Measurements from ENCODE around the gene PIK3R4. TPM values are rescaled to one million over a fixed set of nuclear protein-coding genes. Genes with fewer than 3 reads are reported as not detected.

Gene PIK3R4
- total and polyA plus RNA-seq, 2 experiments from 2014 or later, result 19.4 to 23.2 TPM

DNA sequence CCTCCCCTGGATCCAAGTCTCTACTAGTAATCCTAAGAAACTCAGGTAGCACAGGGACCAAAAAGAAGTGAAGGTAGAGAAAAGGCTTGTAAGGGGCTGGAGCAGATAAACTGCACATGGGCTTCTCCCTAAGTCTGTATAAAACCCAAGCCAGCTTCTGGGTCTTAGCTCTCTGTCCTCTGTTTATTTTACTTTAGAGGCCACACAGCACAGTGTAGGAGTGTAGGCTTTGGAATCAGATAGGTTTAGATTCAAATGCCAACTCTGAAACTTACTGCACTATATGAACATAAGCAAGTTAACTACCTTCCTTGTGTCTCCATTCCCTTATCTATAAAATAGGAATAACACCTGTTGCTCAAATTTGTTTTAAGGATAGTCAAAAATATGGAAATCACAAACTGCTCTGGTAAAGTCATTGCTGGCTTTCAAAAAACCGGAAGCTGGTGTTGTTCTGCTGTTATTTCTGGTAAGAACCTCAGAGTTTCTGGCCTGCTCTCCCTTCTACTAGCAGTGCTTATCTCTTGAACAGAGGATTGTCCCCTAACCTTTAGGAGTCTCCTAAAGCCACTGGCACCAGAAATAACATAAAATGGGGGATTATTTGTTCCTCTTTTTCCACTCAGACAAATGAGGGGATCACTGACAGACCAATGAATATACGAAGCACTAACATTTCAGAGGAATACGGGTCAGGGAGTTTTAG lies 33.8 kb downstream of the PIK3R4 start:
- H3K27ac ChIP-seq, result no peak overlapping the region
- H3K36me3 ChIP-seq, result peaks cover 20% of the 10 kb centered on the region
- no peak for DNase-seq (ENCODE audit: low read depth in 1 of 2, low spot score in 1 of 2)
- H3K4me1 ChIP-seq (ENCODE audit: low read depth), result no peaks in the 10 kb centered on the region
- H3K27me3 ChIP-seq, result no peaks in the 10 kb centered on the region
- no peak overlapping the region for H3K4me3 ChIP-seq
- TF ChIP-seq CTCF (IDR thresholded peaks at IDR 0.05; ENCODE audit: low read depth, low read length), result no peak
- H3K9me3 ChIP-seq (ENCODE audit: low read depth), result no peaks in the 10 kb centered on the region

DNA sequence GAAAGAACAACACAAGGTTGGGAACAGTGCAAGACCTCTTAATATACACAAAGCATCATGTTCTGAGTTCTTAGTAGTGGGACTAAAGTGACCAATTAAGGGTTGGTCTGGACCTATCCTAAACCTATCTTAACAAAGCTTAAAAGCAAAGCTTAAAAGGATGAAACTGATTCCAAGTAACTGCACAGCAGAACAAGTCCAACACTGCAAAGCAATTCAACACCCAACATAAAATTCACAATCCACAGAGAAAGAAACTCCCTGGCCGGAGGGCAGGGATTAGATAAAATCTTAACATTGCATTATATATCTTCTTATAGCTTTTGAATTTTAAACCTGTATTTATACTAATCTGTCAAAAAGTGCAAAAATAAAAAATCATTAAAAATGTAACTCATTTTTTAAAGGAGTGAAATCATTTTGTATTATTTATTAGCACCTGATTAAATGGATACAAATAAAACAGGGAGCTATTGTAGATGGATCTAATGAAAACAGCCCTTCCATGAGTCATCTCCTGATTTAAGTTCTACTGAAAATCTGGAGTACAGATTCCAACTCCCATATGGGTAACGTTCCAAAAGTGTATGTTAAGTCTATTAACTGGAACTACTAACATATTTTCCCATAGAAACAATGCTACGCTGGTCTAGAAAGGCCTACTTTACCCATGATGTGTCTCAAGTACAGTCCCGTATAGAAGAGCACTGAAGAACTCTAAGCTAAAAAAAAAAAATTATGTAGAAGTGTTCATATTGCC lies 34.9 kb downstream of the PIK3R4 start:
- no peaks in the 10 kb centered on the region for H3K27me3 ChIP-seq
- H3K9me3 ChIP-seq (ENCODE audit: low read depth), result no peaks in the 10 kb centered on the region
- H3K27ac ChIP-seq, result peak overlapping the region; percentile 30
- H3K4me1 ChIP-seq (ENCODE audit: low read depth), result no peaks in the 10 kb centered on the region
- no peak for TF ChIP-seq CTCF (IDR thresholded peaks at IDR 0.05; ENCODE audit: low read depth, low read length)
- no peak overlapping the region for H3K4me3 ChIP-seq
- H3K36me3 ChIP-seq, result peaks cover 19% of the 10 kb centered on the region
- DNase-seq (ENCODE audit: low read depth in 1 of 2, low spot score in 1 of 2), result peak in 1 of 2 donors; percentile 13

- no peaks in the 10 kb centered on the region for H3K27me3 ChIP-seq
- no peaks in the 10 kb centered on the region for H3K9me3 ChIP-seq (ENCODE audit: low read depth)
- peak in 1 of 2 donors; percentile 41 for DNase-seq (ENCODE audit: low read depth in 1 of 2, low spot score in 1 of 2)
- no peaks in the 10 kb centered on the region for H3K4me1 ChIP-seq (ENCODE audit: low read depth)
- no peak for TF ChIP-seq CTCF (IDR thresholded peaks at IDR 0.05; ENCODE audit: low read depth, low read length)
- H3K27ac ChIP-seq, result no peak overlapping the region
- peaks cover 12% of the 10 kb centered on the region for H3K36me3 ChIP-seq
- no peak overlapping the region for H3K4me3 ChIP-seq
Observed at GRCh38 chr3:130709671-130710070, 37.0 kb downstream of the PIK3R4 start.

GRCh38 chr3:130707902-130708601 lies 38.6 kb downstream of the PIK3R4 start:
- peaks cover 16% of the 10 kb centered on the region for H3K36me3 ChIP-seq
- no peak overlapping the region for H3K4me3 ChIP-seq
- peaks cover 4% of the 10 kb centered on the region for H3K4me1 ChIP-seq (ENCODE audit: low read depth)
- H3K27ac ChIP-seq, result no peak overlapping the region
- no peaks in the 10 kb centered on the region for H3K9me3 ChIP-seq (ENCODE audit: low read depth)
- no peak for DNase-seq (ENCODE audit: low read depth in 1 of 2, low spot score in 1 of 2)
- no peaks in the 10 kb centered on the region for H3K27me3 ChIP-seq
- no peak for TF ChIP-seq CTCF (IDR thresholded peaks at IDR 0.05; ENCODE audit: low read depth, low read length)

DNA sequence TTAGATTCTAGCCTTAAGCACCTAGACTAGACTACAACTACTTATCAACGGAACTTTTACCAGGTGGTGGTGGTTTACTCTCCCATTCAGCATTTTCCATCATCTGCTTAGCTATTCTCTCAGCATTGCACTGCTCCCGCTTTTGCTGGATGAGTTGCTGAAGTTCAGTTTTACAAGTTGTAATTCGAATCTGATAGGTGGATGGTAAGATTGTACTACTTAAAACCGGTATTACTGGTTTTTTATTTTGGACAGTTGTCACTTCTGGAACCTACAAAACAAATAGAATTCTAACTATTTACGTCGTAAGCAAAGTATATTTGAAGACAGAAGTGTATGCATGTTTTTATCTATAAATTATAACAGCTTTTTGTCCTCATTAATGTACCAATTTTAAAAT lies 41.1 kb downstream of the PIK3R4 start:
- no peak for TF ChIP-seq CTCF (IDR thresholded peaks at IDR 0.05; ENCODE audit: low read depth, low read length)
- H3K36me3 ChIP-seq, result peaks cover 16% of the 10 kb centered on the region
- H3K27ac ChIP-seq, result no peak overlapping the region
- H3K9me3 ChIP-seq (ENCODE audit: low read depth), result no peaks in the 10 kb centered on the region
- no peak overlapping the region for H3K4me3 ChIP-seq
- no peaks in the 10 kb centered on the region for H3K27me3 ChIP-seq
- DNase-seq (ENCODE audit: low read depth in 1 of 2, low spot score in 1 of 2), result no peak
- H3K4me1 ChIP-seq (ENCODE audit: low read depth), result peaks cover 6% of the 10 kb centered on the region

Measured in cardiac muscle cell (in vitro differentiated cells and primary cell).